B cell (primary cell): ENCODE measurements around the gene HS6ST3.

Experiments used
- CTCF ChIP-seq: fragments of 200-600 bp; IDR thresholded peaks from one replicate; pipeline ENCODE4 v1.8.0; 2022; ENCODE audit warnings: antibody characterized with exemption, mild to moderate bottlenecking
- EZH2 ChIP-seq: IDR thresholded peaks from 2 replicates; pipeline ENCODE4 v1.6.1; 2012; ENCODE audit warnings: borderline replicate concordance, low read depth, mild to moderate bottlenecking, moderate library complexity, low read length; ENCODE audit not compliant: insufficient read depth, poor library complexity, severe bottlenecking

- no peak for TF ChIP-seq CTCF
- TF ChIP-seq EZH2: no peak
Measured at GRCh38 chr13:96532804-96533203, 442.9 kb downstream of the HS6ST3 start.
